ENCODE results near the gene AGR3.

Gene AGR3

DNA sequence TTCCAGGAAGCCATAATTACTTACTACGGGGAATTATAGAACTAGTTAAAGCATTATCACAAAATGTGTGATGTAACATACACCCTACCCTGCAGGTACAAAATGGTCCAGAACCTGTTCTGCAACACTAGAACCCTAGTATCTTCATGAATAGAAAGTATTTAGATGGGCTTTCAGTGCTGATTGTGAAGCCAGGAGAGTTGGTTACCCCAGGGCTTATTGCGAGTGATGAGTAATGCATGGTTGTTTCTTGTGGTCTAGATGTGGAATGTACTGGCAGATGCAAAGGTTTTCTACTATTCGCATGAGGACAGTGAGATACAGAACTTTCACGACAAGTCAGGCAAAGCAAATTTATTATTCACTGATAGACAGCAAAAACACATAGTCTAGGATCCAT is 33.6 kb upstream of the AGR3 start:
- in situ Hi-C loops (cut with HindIII; ENCODE audit: low pct_unique_long_range_greater_than_20kb, low sequenced_read_pairs) = no loop called here
- peak in 1 of 2 experiments; percentile 63 for DNase-seq (ENCODE audit: low read depth in 1 of 2, low spot score in 1 of 2)
- TF ChIP-seq JUND (IDR thresholded peaks at IDR 0.05; ENCODE audit: low read depth) = no peak

DNA sequence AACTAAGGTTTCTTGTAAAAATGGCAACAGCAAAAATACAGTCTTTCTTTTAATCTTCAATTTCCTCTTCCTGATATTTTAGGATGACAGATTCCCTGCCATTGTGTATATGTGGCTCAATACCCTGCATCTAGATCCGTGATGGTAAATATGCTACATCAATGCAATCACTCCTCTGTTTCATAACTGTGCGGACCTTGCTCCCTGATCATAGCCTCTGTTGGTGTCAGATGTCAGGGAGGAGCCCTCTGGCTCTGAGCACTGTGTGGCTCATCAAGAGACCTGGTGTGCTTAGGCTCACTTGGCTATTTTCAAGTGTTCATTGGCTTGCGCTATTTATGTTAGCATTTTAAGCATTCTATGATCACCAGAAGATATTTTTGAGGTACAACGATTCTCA is 33.0 kb upstream of the AGR3 start:
- no peak for TF ChIP-seq JUND (IDR thresholded peaks at IDR 0.05; ENCODE audit: low read depth)
- no peak for DNase-seq (ENCODE audit: low read depth in 1 of 2, low spot score in 1 of 2)
- in situ Hi-C loops (cut with HindIII; ENCODE audit: low pct_unique_long_range_greater_than_20kb, low sequenced_read_pairs) = no loop called here

DNA sequence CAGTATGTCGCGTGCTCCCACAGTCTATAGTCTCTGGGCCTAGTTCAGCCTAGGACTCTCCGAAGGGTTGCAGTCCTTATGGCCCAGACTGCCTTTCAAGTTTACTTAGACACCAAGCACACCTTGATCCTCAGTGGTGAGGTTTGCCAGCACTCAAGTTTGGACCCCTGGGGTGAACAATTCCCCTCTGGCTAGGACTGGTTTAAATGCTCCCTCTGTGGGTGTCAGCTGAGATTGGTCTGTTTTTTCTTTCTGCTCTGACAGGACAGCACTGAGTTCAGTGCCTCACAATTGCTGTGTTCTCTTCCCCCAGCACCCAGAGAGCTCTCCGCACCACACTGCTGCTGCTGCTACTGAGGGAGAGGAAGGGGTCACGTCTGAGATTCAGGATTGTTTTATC is 31.9 kb upstream of the AGR3 start:
- no peak for DNase-seq (ENCODE audit: low read depth in 1 of 2, low spot score in 1 of 2)
- TF ChIP-seq JUND (IDR thresholded peaks at IDR 0.05; ENCODE audit: low read depth) = no peak
- in situ Hi-C loops (cut with HindIII; ENCODE audit: low pct_unique_long_range_greater_than_20kb, low sequenced_read_pairs) = no loop called here

DNA sequence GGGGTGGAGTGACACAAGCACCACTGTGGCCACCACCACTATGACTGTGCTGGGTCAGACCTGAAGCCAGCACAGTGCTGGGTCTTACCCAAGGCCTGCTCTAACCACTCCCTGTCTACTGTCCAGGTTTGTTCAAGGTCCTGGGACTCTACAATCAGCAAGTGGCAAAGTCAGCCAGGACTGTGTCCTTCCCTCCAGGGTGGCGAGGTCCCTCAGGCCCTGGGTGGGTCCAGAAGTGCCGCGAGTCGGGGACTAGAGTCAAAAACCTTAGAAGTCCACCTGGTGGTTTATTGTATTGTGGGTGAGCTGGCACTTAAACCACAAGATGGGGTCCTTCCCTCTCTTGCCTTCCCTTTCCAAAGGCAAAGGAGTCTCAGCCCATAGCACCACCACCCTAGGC is 30.8 kb upstream of the AGR3 start:
- no peak for TF ChIP-seq JUND (IDR thresholded peaks at IDR 0.05; ENCODE audit: low read depth)
- in situ Hi-C loops (cut with HindIII; ENCODE audit: low pct_unique_long_range_greater_than_20kb, low sequenced_read_pairs) = no loop called here
- DNase-seq (ENCODE audit: low read depth in 1 of 2, low spot score in 1 of 2) = no peak

DNA sequence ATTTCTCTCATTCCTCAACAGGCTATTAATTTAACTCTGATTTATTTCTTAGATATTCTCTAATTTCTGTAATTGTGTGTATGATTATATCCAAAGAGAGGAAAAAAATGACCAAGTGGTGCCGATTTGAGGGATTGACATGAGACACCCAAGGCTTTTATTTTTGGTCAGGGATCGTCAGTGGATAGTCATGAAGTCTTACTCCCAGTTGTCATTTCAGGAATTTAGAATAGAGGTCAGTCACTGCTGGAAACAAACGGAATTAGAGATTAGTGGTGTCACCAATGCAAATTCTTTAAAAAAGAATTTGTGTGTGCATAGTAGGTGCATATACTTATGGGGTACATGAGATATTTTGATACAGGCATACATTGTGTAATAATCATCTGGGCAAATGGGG is 26.8 kb upstream of the AGR3 start:
- no peak for DNase-seq (ENCODE audit: low read depth in 1 of 2, low spot score in 1 of 2)
- TF ChIP-seq JUND (IDR thresholded peaks at IDR 0.05; ENCODE audit: low read depth) = no peak
- in situ Hi-C loops (cut with HindIII; ENCODE audit: low pct_unique_long_range_greater_than_20kb, low sequenced_read_pairs) = no loop called here

DNA sequence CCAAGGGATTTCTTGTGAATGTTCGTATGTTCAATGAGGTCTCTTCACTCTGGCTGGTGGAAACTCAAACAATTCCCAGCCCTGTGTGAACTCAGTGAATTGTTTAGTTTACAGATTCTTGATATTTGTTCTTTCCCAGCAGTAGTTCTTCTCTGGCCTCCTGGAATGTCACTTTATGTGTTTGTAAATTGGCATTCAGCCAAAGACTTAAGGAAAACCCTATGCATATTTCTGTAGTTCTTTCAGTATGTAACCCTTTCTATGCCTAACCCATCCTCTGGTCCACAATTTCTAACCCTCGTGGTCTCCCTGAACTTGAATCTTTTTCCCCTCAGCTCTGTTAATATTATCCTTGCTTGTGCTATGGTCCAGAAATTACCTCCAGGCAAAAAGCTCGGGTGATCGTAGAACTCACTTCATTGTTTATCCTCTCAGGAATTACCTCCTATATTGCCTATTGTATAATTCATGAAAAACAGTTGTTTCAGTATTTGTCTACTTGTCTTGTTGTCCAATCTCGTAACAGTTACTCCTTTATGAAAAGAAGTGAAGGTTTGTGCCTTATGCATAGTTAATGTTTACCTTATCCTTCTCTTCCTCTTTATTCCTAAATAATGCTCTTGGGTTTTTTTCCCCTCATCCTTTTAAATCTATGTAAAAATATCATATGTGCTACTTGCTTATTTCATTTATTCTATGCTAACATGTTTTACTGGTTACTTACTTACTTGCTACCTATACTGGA is 23.7 kb upstream of the AGR3 start:
- peak; percentile 16 to 98 for DNase-seq (ENCODE audit: low read depth in 1 of 2, low spot score in 1 of 2)
- TF ChIP-seq JUND (IDR thresholded peaks at IDR 0.05; ENCODE audit: low read depth) = peak; percentile 71
- in situ Hi-C loops (cut with HindIII; ENCODE audit: low pct_unique_long_range_greater_than_20kb, low sequenced_read_pairs) = no loop called here

DNA sequence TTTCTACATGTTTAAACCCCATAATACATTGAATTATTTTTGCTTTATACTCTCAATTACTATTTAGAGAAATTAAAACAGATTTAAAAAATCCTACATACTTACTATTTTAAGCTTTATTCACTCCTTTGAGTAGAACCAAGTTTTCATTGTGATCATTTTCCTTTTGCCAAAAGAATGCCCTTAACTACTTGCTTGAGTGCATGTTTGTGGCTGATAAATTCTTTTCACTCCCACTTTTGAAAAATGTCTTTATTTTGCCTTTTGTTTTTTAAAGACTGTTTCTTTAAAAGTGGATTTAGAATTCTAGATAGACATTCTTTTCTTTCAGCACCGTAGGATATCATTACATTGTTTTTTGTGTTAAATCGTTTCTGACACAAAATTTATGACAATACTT is 22.3 kb upstream of the AGR3 start:
- no peak for DNase-seq (ENCODE audit: low read depth in 1 of 2, low spot score in 1 of 2)
- in situ Hi-C loops (cut with HindIII; ENCODE audit: low pct_unique_long_range_greater_than_20kb, low sequenced_read_pairs) = no loop called here
- TF ChIP-seq JUND (IDR thresholded peaks at IDR 0.05; ENCODE audit: low read depth) = no peak

DNA sequence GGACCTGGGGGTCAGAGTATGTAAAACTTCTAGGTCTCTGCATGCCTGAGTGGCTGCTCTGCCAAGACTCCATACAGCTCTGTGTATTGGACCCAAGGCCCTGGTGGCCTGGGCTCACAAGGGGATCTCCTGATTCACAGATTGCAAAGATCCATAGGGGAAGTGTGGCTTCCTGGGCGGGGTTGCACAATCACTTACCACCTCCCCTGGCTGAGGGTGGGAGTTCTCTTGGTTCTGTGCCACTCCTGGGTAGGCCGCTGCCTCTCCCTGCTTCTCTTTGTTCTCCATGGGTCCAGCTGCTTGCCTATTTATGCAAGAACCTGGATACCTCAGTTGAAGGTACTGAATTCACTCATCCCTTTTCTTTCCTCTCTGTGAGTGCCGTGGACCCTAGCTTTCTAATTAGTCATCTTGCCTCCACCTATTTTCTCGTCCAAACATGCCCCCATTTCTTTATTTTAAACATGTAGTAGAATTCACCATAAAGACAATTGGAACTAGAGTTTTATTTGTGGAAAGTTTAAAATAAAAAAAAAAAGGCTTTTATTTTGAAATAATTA is 18.5 kb upstream of the AGR3 start:
- no peak for TF ChIP-seq JUND (IDR thresholded peaks at IDR 0.05; ENCODE audit: low read depth)
- in situ Hi-C loops (cut with HindIII; ENCODE audit: low pct_unique_long_range_greater_than_20kb, low sequenced_read_pairs) = no loop called here
- DNase-seq (ENCODE audit: low read depth in 1 of 2, low spot score in 1 of 2) = no peak

DNA sequence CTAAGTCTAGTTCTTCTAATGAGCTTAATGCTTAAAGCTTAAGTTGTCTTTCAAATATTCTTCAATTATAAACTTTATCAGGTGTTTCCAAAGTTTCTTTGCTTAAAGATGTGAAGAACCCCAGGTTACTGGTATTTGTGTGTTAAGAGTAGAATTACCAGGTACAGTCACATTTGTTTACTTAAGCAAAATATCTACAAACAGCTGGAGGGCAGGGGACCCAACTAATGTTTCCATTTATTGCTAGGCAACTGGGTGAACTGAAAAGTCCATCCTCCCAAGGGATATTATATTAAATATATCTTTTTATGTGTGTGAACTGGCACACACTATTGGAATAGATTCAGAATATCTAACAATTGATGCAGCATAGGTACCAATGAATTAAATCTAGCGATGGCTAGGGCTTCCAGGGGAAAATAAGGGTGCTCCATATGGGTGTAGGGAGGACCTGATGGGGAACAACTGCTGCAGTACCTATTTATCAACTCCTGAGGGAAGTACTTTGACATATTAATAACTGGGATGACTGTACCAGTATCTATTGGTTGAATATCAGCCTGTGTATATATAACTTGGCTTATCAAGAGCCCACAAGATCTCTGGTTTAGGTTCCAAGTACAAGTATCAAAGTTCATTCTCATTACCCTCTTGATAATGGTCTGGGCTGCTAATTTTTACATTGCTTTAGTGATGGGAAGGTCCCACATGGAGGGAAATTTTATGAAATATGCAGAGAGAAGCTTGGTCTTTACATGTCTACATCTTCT is 10.3 kb upstream of the AGR3 start:
- in situ Hi-C loops (cut with HindIII; ENCODE audit: low pct_unique_long_range_greater_than_20kb, low sequenced_read_pairs) = no loop called here
- peak in 1 of 2 experiments; percentile 63 for DNase-seq (ENCODE audit: low read depth in 1 of 2, low spot score in 1 of 2)
- no peak for TF ChIP-seq JUND (IDR thresholded peaks at IDR 0.05; ENCODE audit: low read depth)

DNA sequence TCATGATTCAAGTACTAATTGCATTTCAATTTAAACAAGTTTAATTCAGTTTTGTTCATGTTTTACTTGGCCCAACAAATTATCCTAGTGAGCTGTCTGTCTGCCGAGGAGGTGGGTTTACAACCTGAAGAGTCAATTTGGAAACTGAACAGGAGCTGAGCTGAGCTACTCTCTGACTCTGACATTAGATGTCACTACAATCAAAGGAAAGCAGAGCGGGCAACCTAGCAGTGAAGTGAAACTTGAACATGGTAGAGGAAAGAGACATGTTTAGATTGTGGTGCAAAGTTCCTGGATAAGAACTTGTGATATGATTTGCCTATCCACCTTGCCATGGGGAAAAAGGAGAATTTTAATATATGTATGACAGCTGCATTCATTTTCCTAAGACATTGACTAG is 9.6 kb upstream of the AGR3 start:
- DNase-seq (ENCODE audit: low read depth in 1 of 2, low spot score in 1 of 2) = peak; percentile 22 to 93
- no peak for TF ChIP-seq JUND (IDR thresholded peaks at IDR 0.05; ENCODE audit: low read depth)
- in situ Hi-C loops (cut with HindIII; ENCODE audit: low pct_unique_long_range_greater_than_20kb, low sequenced_read_pairs) = no loop called here

DNA sequence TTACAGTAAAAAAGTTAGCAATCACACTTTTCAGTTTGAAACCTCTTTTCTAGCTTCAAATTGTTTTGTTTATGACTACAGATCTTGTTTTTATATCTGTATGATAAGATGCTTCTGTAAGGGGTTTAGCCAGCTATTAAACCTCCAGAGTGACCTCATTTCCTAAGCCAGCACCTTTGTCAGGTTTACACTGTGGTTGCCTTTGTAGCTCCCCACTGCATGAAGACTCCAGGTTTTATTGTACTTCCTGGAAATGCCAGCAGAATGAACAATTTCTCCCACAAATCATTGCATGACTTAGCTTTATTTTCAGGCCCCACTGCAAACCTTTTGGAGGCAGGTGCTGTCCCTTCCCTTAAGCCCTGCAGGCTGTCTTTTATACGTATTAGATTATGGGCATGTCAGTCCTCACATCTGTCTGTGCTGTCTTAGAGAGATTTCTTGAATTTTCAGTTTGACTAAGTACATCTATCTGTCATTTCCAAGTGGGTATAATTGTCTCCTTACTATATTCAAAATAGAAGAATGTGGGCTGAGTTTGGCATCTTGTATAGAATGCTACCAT is 8.2 kb upstream of the AGR3 start:
- no peak for TF ChIP-seq JUND (IDR thresholded peaks at IDR 0.05; ENCODE audit: low read depth)
- in situ Hi-C loops (cut with HindIII; ENCODE audit: low pct_unique_long_range_greater_than_20kb, low sequenced_read_pairs) = no loop called here
- no peak for DNase-seq (ENCODE audit: low read depth in 1 of 2, low spot score in 1 of 2)

DNA sequence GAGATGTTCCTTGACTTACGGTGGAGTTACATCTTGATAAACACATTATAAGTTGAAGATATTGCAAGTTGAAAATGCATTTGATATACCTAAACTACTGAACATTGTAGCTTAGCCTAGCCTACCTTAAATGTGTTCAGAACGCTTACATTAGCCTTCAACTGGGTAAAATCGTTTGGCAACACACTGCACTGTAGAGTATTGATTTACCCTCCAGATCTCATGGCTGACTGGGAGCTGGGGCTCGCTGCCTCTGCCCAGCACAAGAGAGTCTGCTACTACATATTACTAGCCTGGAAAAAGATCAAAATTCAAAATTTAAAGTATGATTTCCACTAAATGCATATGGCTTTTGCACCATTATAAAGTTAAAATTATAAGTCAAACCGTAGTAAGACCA is 7.5 kb upstream of the AGR3 start:
- no peak for TF ChIP-seq JUND (IDR thresholded peaks at IDR 0.05; ENCODE audit: low read depth)
- DNase-seq (ENCODE audit: low read depth in 1 of 2, low spot score in 1 of 2) = no peak
- in situ Hi-C loops (cut with HindIII; ENCODE audit: low pct_unique_long_range_greater_than_20kb, low sequenced_read_pairs) = no loop called here

DNA sequence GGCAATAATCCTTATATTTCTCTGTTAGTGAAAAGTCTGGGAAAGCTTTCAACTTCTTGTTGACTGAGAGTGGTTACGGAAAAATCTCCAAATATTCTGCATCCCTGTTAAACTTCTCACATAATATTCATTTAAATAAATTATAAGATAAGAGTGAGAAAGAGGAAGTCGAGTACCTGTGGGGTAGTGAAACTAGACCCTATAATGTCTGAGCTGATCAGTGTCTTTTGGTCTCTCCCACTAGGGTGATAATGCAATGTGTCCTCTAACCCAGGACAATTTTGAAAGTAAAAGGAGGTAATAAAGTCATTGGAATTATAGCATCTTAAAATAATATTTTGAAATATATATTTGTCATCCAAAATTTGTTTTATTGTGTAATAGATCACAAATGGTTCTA is 2.1 kb upstream of the AGR3 start:
- in situ Hi-C loops (cut with HindIII; ENCODE audit: low pct_unique_long_range_greater_than_20kb, low sequenced_read_pairs) = no loop called here
- DNase-seq (ENCODE audit: low read depth in 1 of 2, low spot score in 1 of 2) = peak in 1 of 2 experiments; percentile 43
- TF ChIP-seq JUND (IDR thresholded peaks at IDR 0.05; ENCODE audit: low read depth) = 0 out of 2 replicates have a peak, but pooled peaks have one; percentile 1
